ENCODE data around the gene ATG4C. TPM values are rescaled to one million over a fixed set of nuclear protein-coding genes. Genes with fewer than 3 reads are reported as not detected.
"Not testable (repeated sequence)": the region's sequence is repeated elsewhere in the genome, so short reads cannot be mapped to it uniquely, and the experiment has no call there.

ATG4C gene
- total and polyA plus RNA-seq, 2 experiments from 2014 or later: 6.2 to 11.7 TPM

GRCh38 chr1:62810420-62811274 lies 26.7 kb downstream of the ATG4C start:
- Histone ChIP-seq H3K9me2 (ENCODE audit: insufficient read depth) (no peaks in the 10 kb centered on the region), H3K27ac (no peak overlapping the region), H3K36me3 (ENCODE audit: low read depth) (no peaks in the 10 kb centered on the region), H3K4me1 (ENCODE audit: insufficient read depth) (no peaks in the 10 kb centered on the region), H2AFZ (no peak overlapping the region), H3K79me2 (ENCODE audit: insufficient read depth) (no peaks in the 10 kb centered on the region), H3K9me3 (ENCODE audit: low read depth) (no peaks in the 10 kb centered on the region), H3K4me2 (ENCODE audit: unreplicated experiment) (no peak overlapping the region), H3F3A (ENCODE audit: insufficient read depth) (no peaks in the 10 kb centered on the region), H3K27me3 (replicated peaks; ENCODE audit: insufficient read depth) (no peaks in the 10 kb centered on the region), H4K20me1 (ENCODE audit: insufficient read depth) (no peaks in the 10 kb centered on the region), H3K9ac (no peak overlapping the region), H3K4me3 (no peak overlapping the region)
- in situ Hi-C loops (cut with MboI): no loop called here
- 95 to 98% methylated on average over 6 of the region's 6 CpGs for WGBS, 2 experiments (ENCODE audit: low coverage in 1 of 2, low lambda C conversion rate in 2 of 2, missing lambda C conversion rate in 2 of 2)
- no peak for DNase-seq
- TF ChIP-seq EZH2 (IDR thresholded peaks at IDR 0.05; ENCODE audit: insufficient read depth, poor library complexity, severe bottlenecking) (no peak), EZH2phosphoT487 (IDR thresholded peaks at IDR 0.05; ENCODE audit: insufficient read depth, low read depth) (no peak)

- Histone ChIP-seq H3K4me3 (no peak overlapping the region), H3K27me3 (replicated peaks; ENCODE audit: insufficient read depth) (no peaks in the 10 kb centered on the region), H3K9me2 (ENCODE audit: insufficient read depth) (no peaks in the 10 kb centered on the region), H2AFZ (no peak overlapping the region), H3K4me1 (ENCODE audit: insufficient read depth) (no peaks in the 10 kb centered on the region), H3K9me3 (ENCODE audit: low read depth) (no peaks in the 10 kb centered on the region), H3K36me3 (ENCODE audit: low read depth) (no peaks in the 10 kb centered on the region; the same call in 1 of the 2 replicates), H4K20me1 (ENCODE audit: insufficient read depth) (no peaks in the 10 kb centered on the region), H3K79me2 (ENCODE audit: insufficient read depth) (no peaks in the 10 kb centered on the region), H3K27ac (no peak overlapping the region), H3K9ac (no peak overlapping the region), H3F3A (ENCODE audit: insufficient read depth) (no peaks in the 10 kb centered on the region), H3K4me2 (ENCODE audit: unreplicated experiment) (no peak overlapping the region)
- in situ Hi-C loops (cut with MboI): no loop called here
- peak; percentile 1 for DNase-seq
- WGBS, 2 experiments (ENCODE audit: low coverage in 1 of 2, low lambda C conversion rate in 2 of 2, missing lambda C conversion rate in 2 of 2): 92 to 94% methylated on average over 4 of the region's 4 CpGs
- TF ChIP-seq EZH2phosphoT487 (IDR thresholded peaks at IDR 0.05; ENCODE audit: insufficient read depth, low read depth): no peak
- no peak for TF ChIP-seq EZH2 (IDR thresholded peaks at IDR 0.05; ENCODE audit: insufficient read depth, poor library complexity, severe bottlenecking)
Measured at GRCh38 chr1:62823556-62823955, 39.6 kb downstream of the ATG4C start.

GRCh38 chr1:62826901-62827300 lies 43.0 kb downstream of the ATG4C start:
- no peaks in the 10 kb centered on the region for H3K9me2 ChIP-seq (ENCODE audit: insufficient read depth)
- H3K27me3 ChIP-seq (replicated peaks; ENCODE audit: insufficient read depth): no peaks in the 10 kb centered on the region
- no peaks in the 10 kb centered on the region for H4K20me1 ChIP-seq (ENCODE audit: insufficient read depth)
- WGBS, 2 experiments (ENCODE audit: low coverage in 1 of 2, low lambda C conversion rate in 2 of 2, missing lambda C conversion rate in 2 of 2): 93 to 95% methylated on average over 2 of the region's 2 CpGs
- no peaks in the 10 kb centered on the region; the same call in 1 of the 2 replicates for H3K36me3 ChIP-seq (ENCODE audit: low read depth)
- in situ Hi-C loops (cut with MboI): no loop called here
- no peak overlapping the region for H3K27ac ChIP-seq
- H3K9ac ChIP-seq: no peak overlapping the region
- H2AFZ ChIP-seq: no peak overlapping the region
- H3K4me2 ChIP-seq (ENCODE audit: unreplicated experiment): no peak overlapping the region
- H3K79me2 ChIP-seq (ENCODE audit: insufficient read depth): no peaks in the 10 kb centered on the region
- no peaks in the 10 kb centered on the region for H3K4me1 ChIP-seq (ENCODE audit: insufficient read depth)
- H3K9me3 ChIP-seq (ENCODE audit: low read depth): no peaks in the 10 kb centered on the region
- DNase-seq: no peak
- TF ChIP-seq EZH2phosphoT487 (IDR thresholded peaks at IDR 0.05; ENCODE audit: insufficient read depth, low read depth) (no peak), EZH2 (IDR thresholded peaks at IDR 0.05; ENCODE audit: insufficient read depth, poor library complexity, severe bottlenecking) (no peak)
- H3K4me3 ChIP-seq: no peak overlapping the region
- no peaks in the 10 kb centered on the region for H3F3A ChIP-seq (ENCODE audit: insufficient read depth)

GRCh38 chr1:62827786-62828185 lies 43.9 kb downstream of the ATG4C start:
- H3K9ac ChIP-seq; H3K4me1 ChIP-seq (ENCODE audit: insufficient read depth); H3K36me3 ChIP-seq (ENCODE audit: low read depth); H3K9me3 ChIP-seq (ENCODE audit: low read depth); H3K9me2 ChIP-seq (ENCODE audit: insufficient read depth); in situ Hi-C loops (cut with MboI); H3K79me2 ChIP-seq (ENCODE audit: insufficient read depth); H3K27ac ChIP-seq; H3K27me3 ChIP-seq (replicated peaks; ENCODE audit: insufficient read depth); H3K4me3 ChIP-seq; H4K20me1 ChIP-seq (ENCODE audit: insufficient read depth); H2AFZ ChIP-seq; H3F3A ChIP-seq (ENCODE audit: insufficient read depth); H3K4me2 ChIP-seq (ENCODE audit: unreplicated experiment); DNase-seq: not testable (repeated sequence)
- WGBS, 2 experiments (ENCODE audit: low coverage in 1 of 2, low lambda C conversion rate in 2 of 2, missing lambda C conversion rate in 2 of 2): 90 to 95% methylated on average over 2 of the region's 2 CpGs

Data from GM23248 (cell line).